KMS-11 (cell line): ENCODE data around the gene NUDT22.

Source experiments
- H2AFZ ChIP-seq: fragments of 200-600 bp; sonication (generic); 2 replicates; pipeline ENCODE4 v1.6.1; 2016; ENCODE audit warnings: antibody characterized with exemption, mixed run types, low read depth
- H3K27ac ChIP-seq: fragments of 200-600 bp; sonication (generic); 2 replicates; pipeline ENCODE4 v1.6.1; 2016; ENCODE audit warnings: mild to moderate bottlenecking, mixed run types
- H3K27me3 ChIP-seq: fragments of 200-600 bp; sonication (generic); 2 replicates; pipeline ENCODE4 v1.6.1; 2017; ENCODE audit warnings: mild to moderate bottlenecking, low read depth, mixed run types, moderate library complexity; ENCODE audit not compliant: insufficient read depth
- H3K36me3 ChIP-seq: fragments of 200-600 bp; sonication (generic); 2 replicates; pipeline ENCODE4 v1.6.1; 2017; ENCODE audit warnings: mild to moderate bottlenecking, mixed run types; ENCODE audit not compliant: insufficient read depth
- H3K4me1 ChIP-seq: fragments of 200-600 bp; sonication (generic); 2 replicates; pipeline ENCODE4 v1.6.1; 2016; ENCODE audit warnings: mild to moderate bottlenecking, low read depth, mixed run types; ENCODE audit not compliant: poor library complexity, severe bottlenecking
- H3K4me2 ChIP-seq: fragments of 200-600 bp; sonication (generic); 2 replicates; pipeline ENCODE4 v1.7.0; 2016; ENCODE audit warnings: mild to moderate bottlenecking, mixed run types
- H3K4me3 ChIP-seq: fragments of 200-600 bp; sonication (generic); IDR thresholded peaks from 2 replicates; pipeline ENCODE4 v1.6.1; 2017; ENCODE audit warnings: low read depth, low read length, mixed read lengths; ENCODE audit not compliant: insufficient read depth
- H3K79me2 ChIP-seq: fragments of 200-600 bp; sonication (generic); 2 replicates; pipeline ENCODE4 v1.6.1; 2016; ENCODE audit warnings: low read depth, mixed run types; ENCODE audit not compliant: insufficient read depth
- H3K9ac ChIP-seq: fragments of 200-600 bp; sonication (generic); 2 replicates; pipeline ENCODE4 v1.6.1; 2016; ENCODE audit warnings: mild to moderate bottlenecking, mixed run types
- H4K20me1 ChIP-seq: fragments of 200-600 bp; sonication (generic); 2 replicates; pipeline ENCODE4 v1.6.1; 2016; ENCODE audit warnings: mild to moderate bottlenecking, mixed run types; ENCODE audit not compliant: insufficient read depth
- TF ChIP-seq, protein P1 (sequence below): fragments of 200-600 bp; sonication (generic); conservative IDR thresholded peaks from 2 replicates; pipeline ENCODE4 v1.6.1; 2017; ENCODE audit warnings: low read depth, mild to moderate bottlenecking, antibody characterized with exemption, low read length, moderate library complexity, mixed read lengths

Gene NUDT22

DNA sequence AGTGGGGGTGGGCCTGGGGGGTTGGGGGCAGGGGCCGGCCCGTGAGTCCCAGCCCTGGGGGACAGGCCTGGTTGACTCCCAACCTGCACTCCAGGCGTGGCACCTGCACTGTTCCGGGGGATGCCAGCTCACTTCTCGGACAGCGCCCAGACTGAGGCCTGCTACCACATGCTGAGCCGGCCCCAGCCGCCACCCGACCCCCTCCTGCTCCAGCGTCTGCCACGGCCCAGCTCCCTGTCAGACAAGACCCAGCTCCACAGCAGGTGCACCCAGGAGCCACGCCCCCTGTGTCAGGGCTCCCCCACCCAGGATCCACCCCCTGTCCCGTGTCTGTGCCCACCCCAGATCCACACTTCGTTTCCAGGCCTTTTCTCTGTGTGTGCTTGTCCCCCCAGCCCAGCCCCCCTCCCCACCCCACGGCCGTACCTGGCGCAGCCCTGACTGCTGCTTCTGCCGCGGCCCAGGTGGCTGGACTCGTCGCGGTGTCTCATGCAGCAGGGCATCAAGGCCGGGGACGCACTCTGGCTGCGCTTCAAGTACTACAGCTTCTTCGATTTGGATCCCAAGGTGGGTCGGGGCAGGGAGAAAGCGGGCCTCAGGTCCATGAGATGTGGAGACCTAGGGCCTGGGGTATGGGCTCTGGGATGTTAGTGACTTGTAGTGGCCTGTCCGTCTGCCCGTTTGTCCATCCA is 14.7 kb upstream of the NUDT22 start:
- TF ChIP-seq, protein P1, sequence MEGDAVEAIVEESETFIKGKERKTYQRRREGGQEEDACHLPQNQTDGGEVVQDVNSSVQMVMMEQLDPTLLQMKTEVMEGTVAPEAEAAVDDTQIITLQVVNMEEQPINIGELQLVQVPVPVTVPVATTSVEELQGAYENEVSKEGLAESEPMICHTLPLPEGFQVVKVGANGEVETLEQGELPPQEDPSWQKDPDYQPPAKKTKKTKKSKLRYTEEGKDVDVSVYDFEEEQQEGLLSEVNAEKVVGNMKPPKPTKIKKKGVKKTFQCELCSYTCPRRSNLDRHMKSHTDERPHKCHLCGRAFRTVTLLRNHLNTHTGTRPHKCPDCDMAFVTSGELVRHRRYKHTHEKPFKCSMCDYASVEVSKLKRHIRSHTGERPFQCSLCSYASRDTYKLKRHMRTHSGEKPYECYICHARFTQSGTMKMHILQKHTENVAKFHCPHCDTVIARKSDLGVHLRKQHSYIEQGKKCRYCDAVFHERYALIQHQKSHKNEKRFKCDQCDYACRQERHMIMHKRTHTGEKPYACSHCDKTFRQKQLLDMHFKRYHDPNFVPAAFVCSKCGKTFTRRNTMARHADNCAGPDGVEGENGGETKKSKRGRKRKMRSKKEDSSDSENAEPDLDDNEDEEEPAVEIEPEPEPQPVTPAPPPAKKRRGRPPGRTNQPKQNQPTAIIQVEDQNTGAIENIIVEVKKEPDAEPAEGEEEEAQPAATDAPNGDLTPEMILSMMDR: no peak
- H3K9ac ChIP-seq: no peak overlapping the region
- H3K4me2 ChIP-seq: no peak overlapping the region
- no peaks in the 10 kb centered on the region for H3K27me3 ChIP-seq
- H3K4me1 ChIP-seq: peaks cover 6% of the 10 kb centered on the region
- no peaks in the 10 kb centered on the region; the same call in 1 of the 2 replicates for H3K79me2 ChIP-seq
- no peak overlapping the region for H3K4me3 ChIP-seq
- H3K27ac ChIP-seq: no peak overlapping the region
- no peaks in the 10 kb centered on the region for H4K20me1 ChIP-seq
- H2AFZ ChIP-seq: no peak overlapping the region
- no peaks in the 10 kb centered on the region for H3K36me3 ChIP-seq

DNA sequence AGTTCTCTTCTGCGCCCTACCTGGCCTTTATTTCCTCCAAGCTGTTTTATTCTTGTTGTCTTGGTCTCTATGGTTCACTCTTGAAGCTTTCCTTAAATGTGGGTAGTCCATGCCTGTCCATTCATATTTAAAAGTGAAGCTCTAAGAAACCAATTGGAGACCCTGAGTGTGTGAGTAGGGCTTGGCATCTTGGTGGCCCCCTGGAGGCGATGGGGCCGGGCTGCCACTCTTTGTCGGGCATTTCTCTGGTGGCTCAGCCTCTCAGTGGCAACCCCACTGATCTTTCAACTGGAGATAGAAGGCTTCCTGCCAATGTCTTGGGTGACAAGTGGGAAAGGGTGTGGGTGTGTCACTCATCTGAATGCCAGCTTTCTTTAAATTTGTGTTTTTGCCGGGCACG is 9.2 kb upstream of the NUDT22 start:
- TF ChIP-seq, protein P1: no peak
- Histone ChIP-seq H3K27me3 (no peaks in the 10 kb centered on the region), H3K36me3 (no peaks in the 10 kb centered on the region), H3K9ac (no peak overlapping the region), H3K4me1 (no peaks in the 10 kb centered on the region), H3K4me3 (no peak overlapping the region), H2AFZ (no peak overlapping the region), H4K20me1 (no peaks in the 10 kb centered on the region), H3K4me2 (no peak overlapping the region), H3K79me2 (no peaks in the 10 kb centered on the region), H3K27ac (no peak overlapping the region)

DNA sequence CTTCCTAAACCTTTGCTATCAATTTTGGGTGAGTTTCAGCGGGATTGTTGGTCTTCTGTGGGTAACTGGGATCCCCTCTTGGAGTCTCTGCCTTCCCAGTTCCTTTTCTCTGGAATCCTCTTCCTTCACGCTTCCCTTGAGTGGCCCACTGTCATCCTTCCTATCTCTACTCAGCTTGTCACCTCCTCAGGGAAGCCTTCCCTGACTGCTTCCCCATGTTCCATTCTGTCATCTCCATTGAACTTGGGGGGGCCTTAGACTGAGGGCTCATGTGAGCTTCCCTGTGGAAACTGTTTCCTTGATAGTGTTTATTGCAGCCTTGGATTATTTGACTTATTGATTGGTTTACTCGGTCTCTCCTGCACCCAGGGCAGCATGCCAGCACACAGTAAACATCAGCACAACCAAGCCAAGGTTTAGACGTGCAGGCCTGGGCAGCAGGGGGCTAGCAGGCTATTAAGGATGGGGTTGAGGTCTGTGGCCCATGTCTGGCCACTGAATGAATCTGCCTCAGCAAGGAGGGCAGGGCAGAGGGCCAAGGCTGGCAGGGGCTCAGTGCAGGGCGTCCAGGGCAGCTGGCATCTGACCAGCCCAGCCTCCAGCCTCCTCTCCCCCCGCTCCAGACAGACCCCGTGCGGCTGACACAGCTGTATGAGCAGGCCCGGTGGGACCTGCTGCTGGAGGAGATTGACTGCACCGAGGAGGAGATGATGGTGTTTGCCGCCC is 7.3 kb upstream of the NUDT22 start:
- TF ChIP-seq, protein P1: no peak
- H3K36me3 ChIP-seq: no peaks in the 10 kb centered on the region
- H3K4me3 ChIP-seq: no peak overlapping the region
- no peaks in the 10 kb centered on the region for H3K79me2 ChIP-seq
- H3K27ac ChIP-seq: no peak overlapping the region
- no peak overlapping the region for H2AFZ ChIP-seq
- no peaks in the 10 kb centered on the region for H3K4me1 ChIP-seq
- no peak overlapping the region for H3K4me2 ChIP-seq
- no peaks in the 10 kb centered on the region for H4K20me1 ChIP-seq
- H3K27me3 ChIP-seq: no peaks in the 10 kb centered on the region
- H3K9ac ChIP-seq: no peak overlapping the region

DNA sequence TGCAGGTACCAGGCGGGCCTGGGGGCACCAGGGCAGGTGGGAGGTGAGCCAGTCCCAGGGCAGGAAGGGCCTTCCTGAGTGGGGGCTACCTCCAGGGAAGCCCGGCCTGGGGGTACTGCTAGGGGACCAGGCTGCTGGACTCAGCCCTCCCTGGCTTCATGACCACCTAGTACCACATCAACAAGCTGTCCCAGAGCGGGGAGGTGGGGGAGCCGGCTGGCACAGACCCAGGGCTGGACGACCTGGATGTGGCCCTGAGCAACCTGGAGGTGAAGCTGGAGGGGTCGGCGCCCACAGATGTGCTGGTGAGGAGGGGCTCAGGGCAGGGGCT is 6.8 kb upstream of the NUDT22 start:
- no peaks in the 10 kb centered on the region for H3K36me3 ChIP-seq
- no peaks in the 10 kb centered on the region for H4K20me1 ChIP-seq
- no peak overlapping the region for H3K27ac ChIP-seq

More for the DNA sequence above, 6.8 kb upstream of the NUDT22 start:
- H3K4me2 ChIP-seq: no peak overlapping the region
- H3K27me3 ChIP-seq: no peaks in the 10 kb centered on the region
- H2AFZ ChIP-seq: no peak overlapping the region
- no peaks in the 10 kb centered on the region for H3K79me2 ChIP-seq
- no peaks in the 10 kb centered on the region for H3K4me1 ChIP-seq
- H3K4me3 ChIP-seq: no peak overlapping the region
- TF ChIP-seq, protein P1: no peak
- H3K9ac ChIP-seq: no peak overlapping the region
